H1 (cell line): ENCODE results near the gene SLC8B1. TPM values are rescaled to one million over a fixed set of nuclear protein-coding genes. Genes with fewer than 3 reads are reported as not detected.

Source experiments
- CTCF ChIA-PET: fragments of 300-600 bp; sonication (Branson Sonifier 250); formaldehyde crosslinking; loops from one replicate; lab custom pipeline; 2021; ENCODE audit not compliant: partially characterized antibody; lab: Charles Lee
- POLR2A ChIA-PET: fragments of 300-600 bp; sonication (Branson Sonifier 250); formaldehyde crosslinking; loops from one replicate; lab custom pipeline; 2021; ENCODE audit warnings: inconsistent platforms; ENCODE audit not compliant: partially characterized antibody; lab: Charles Lee
- DNase-seq, 2 experiments: peaks; one replicate each; pipeline versions ENCODE4 v3.0.0 to v3.0.0-alpha.2; 2010 to 2022; ENCODE audit warnings: low spot score in 2 of 2, low read depth in 1 of 2, mixed read lengths in 1 of 2
- FAIRE-seq: peaks from 2 replicates; lab custom pipeline; 2011; peaks lifted over from hg19 to GRCh38; lab: Jason Lieb, UNC
- H2AFZ ChIP-seq: 2 replicates; pipeline ENCODE4 v1.8.1; 2012; ENCODE audit warnings: low read length, inconsistent platforms
- H2AK5ac ChIP-seq: 2 replicates; pipeline ENCODE4 v1.6.1; 2013; ENCODE audit warnings: low read depth, low read length
- H2BK120ac ChIP-seq: replicated peaks from 2 replicates; pipeline ENCODE3; 2013; ENCODE audit warnings: low read depth, low read length, inconsistent platforms
- H2BK12ac ChIP-seq: 2 replicates; pipeline ENCODE4 v1.6.1; 2013; ENCODE audit warnings: low read depth, low read length
- H2BK15ac ChIP-seq: 2 replicates; pipeline ENCODE4 v1.6.1; 2013; ENCODE audit warnings: low read length
- H2BK20ac ChIP-seq: 2 replicates; pipeline ENCODE4 v1.6.1; 2013; ENCODE audit warnings: low read length
- H2BK5ac ChIP-seq: 2 replicates; pipeline ENCODE4 v1.6.1; 2013; ENCODE audit warnings: low read depth, low read length
- H3K14ac ChIP-seq: 2 replicates; pipeline ENCODE4 v1.6.1; 2013; ENCODE audit warnings: inconsistent platforms; ENCODE audit not compliant: insufficient read length
- H3K18ac ChIP-seq: 2 replicates; pipeline ENCODE4 v1.6.1; 2013; ENCODE audit warnings: low read length; ENCODE audit errors: extremely low read depth
- H3K23ac ChIP-seq: 2 replicates; pipeline ENCODE4 v1.6.1; 2013; ENCODE audit warnings: inconsistent platforms; ENCODE audit not compliant: insufficient read length
- H3K23me2 ChIP-seq: 2 replicates; pipeline ENCODE4 v1.6.1; 2013; ENCODE audit warnings: low read depth, low read length
- H3K27ac ChIP-seq: 2 replicates; pipeline ENCODE4 v1.6.1; 2011; ENCODE audit warnings: low read depth, low read length, inconsistent platforms
- H3K27me3 ChIP-seq, 4 experiments: replicated peaks in 1 of 4; 1 replicate in 1 of 4; 2 replicates in 3 of 4; pipeline versions ENCODE4 v1.6.1 to v1.8.1; 2011 to 2013; ENCODE audit warnings: low read length in 3 of 4, mild to moderate bottlenecking in 3 of 4, inconsistent platforms in 2 of 4, mixed read lengths in 2 of 4, moderate library complexity in 1 of 4; ENCODE audit not compliant: control insufficient read depth in 3 of 4, insufficient read depth in 3 of 4; ENCODE audit errors: extremely low read depth in 1 of 4
- H3K36me3 ChIP-seq, 4 experiments: 2 replicates each; pipeline versions ENCODE4 v1.6.1 to v1.8.1; 2011 to 2013; ENCODE audit warnings: mild to moderate bottlenecking in 4 of 4, low read length in 3 of 4, moderate library complexity in 2 of 4, control low read depth in 1 of 4, inconsistent platforms in 1 of 4; ENCODE audit not compliant: insufficient read depth in 4 of 4, control insufficient read depth in 2 of 4
- H3K4ac ChIP-seq: replicated peaks from 2 replicates; pipeline ENCODE3; 2013; ENCODE audit warnings: low read length, low read depth, mixed read lengths, inconsistent platforms; ENCODE audit not compliant: insufficient read length
- H3K4me1 ChIP-seq, 4 experiments: replicated peaks in 1 of 4; 1 replicate in 1 of 4; 2 replicates in 3 of 4; pipeline versions ENCODE4 v1.6.1 to v1.8.1; 2011 to 2013; ENCODE audit warnings: low read length in 3 of 4, inconsistent platforms in 2 of 4, mixed read lengths in 1 of 4; ENCODE audit not compliant: insufficient read depth in 4 of 4, control insufficient read depth in 3 of 4
- H3K4me2 ChIP-seq, 2 experiments: 2 replicates each; pipeline versions ENCODE4 v1.6.1 to v1.8.1; 2011 to 2013; ENCODE audit warnings: low read depth in 2 of 2, low read length in 2 of 2, control low read depth in 1 of 2, inconsistent platforms in 1 of 2, mild to moderate bottlenecking in 1 of 2; ENCODE audit not compliant: insufficient read depth in 1 of 2
- H3K4me3 ChIP-seq, 4 experiments: fragments of 200-600, 300-600 bp in 1 of 4; sonication (generic), shearing (Covaris generic), sonication (Bioruptor Twin) in 1 of 4; 2 replicates each; pipeline versions ENCODE4 v1.5.1 to v1.8.1; 2011 to 2016; ENCODE audit warnings: low read length in 4 of 4, low read depth in 3 of 4, control low read depth in 2 of 4, inconsistent platforms in 2 of 4, mild to moderate bottlenecking in 2 of 4, mixed read lengths in 1 of 4, moderate library complexity in 1 of 4; ENCODE audit not compliant: insufficient read depth in 2 of 4; ENCODE audit errors: extremely low read depth in 1 of 4
- H3K56ac ChIP-seq: replicated peaks from 2 replicates; pipeline ENCODE3; 2013; ENCODE audit warnings: low read depth, mild to moderate bottlenecking, mixed read lengths, low read length, inconsistent platforms; ENCODE audit not compliant: insufficient read length
- H3K79me1 ChIP-seq: 2 replicates; pipeline ENCODE4 v1.6.1; 2013; ENCODE audit warnings: low read depth, low read length, control low read depth
- H3K79me2 ChIP-seq, 2 experiments: 2 replicates each; pipeline versions ENCODE4 v1.6.1 to v1.8.1; 2012 to 2013; ENCODE audit warnings: low read length in 2 of 2, mild to moderate bottlenecking in 2 of 2, inconsistent platforms in 1 of 2; ENCODE audit not compliant: insufficient read depth in 2 of 2, control insufficient read depth in 1 of 2
- H3K9ac ChIP-seq, 4 experiments: replicated peaks in 1 of 4; 1 replicate in 1 of 4; 2 replicates in 3 of 4; pipeline versions ENCODE4 v1.6.1 to v1.8.1; 2011 to 2013; ENCODE audit warnings: low read depth in 3 of 4, low read length in 3 of 4, control low read depth in 2 of 4, mild to moderate bottlenecking in 2 of 4, moderate library complexity in 2 of 4, inconsistent platforms in 1 of 4; ENCODE audit errors: extremely low read depth in 1 of 4
- H3K9me3 ChIP-seq, 2 experiments: 2 replicates each; pipeline versions ENCODE4 v1.6.1 to v1.8.1; 2012 to 2013; ENCODE audit warnings: mild to moderate bottlenecking in 2 of 2, moderate library complexity in 2 of 2, control low read depth in 1 of 2, inconsistent platforms in 1 of 2, low read depth in 1 of 2, low read length in 1 of 2, mixed read lengths in 1 of 2; ENCODE audit not compliant: insufficient read depth in 2 of 2
- H4K20me1 ChIP-seq, 2 experiments: replicated peaks in 1 of 2; 2 replicates each; pipeline versions ENCODE3 to v1.8.1; 2011 to 2013; ENCODE audit warnings: inconsistent platforms in 2 of 2, low read length in 2 of 2, mild to moderate bottlenecking in 1 of 2; ENCODE audit not compliant: insufficient read depth in 2 of 2, control insufficient read depth in 1 of 2
- H4K5ac ChIP-seq: 2 replicates; pipeline ENCODE4 v1.6.1; 2013; ENCODE audit warnings: low read length, low read depth, mixed read lengths, inconsistent platforms; ENCODE audit not compliant: insufficient read length
- H4K8ac ChIP-seq: 2 replicates; pipeline ENCODE4 v1.8.0; 2013; ENCODE audit warnings: mild to moderate bottlenecking, moderate library complexity, low read length, inconsistent platforms; ENCODE audit not compliant: insufficient read depth; ENCODE audit errors: extremely low read depth
- H4K91ac ChIP-seq: replicated peaks from 2 replicates; pipeline ENCODE3; 2013; ENCODE audit warnings: low read length, mixed read lengths, inconsistent platforms; ENCODE audit not compliant: insufficient read length
- CBX8 ChIP-seq: fragments of 300-800, 300-1000 bp; sonication (generic); IDR thresholded peaks from 2 replicates; pipeline ENCODE4 v1.7.1; 2016; ENCODE audit warnings: low read depth, low read length, borderline replicate concordance
- JUND ChIP-seq: IDR thresholded peaks from 2 replicates; pipeline ENCODE4 v1.6.1; 2011; ENCODE audit warnings: mild to moderate bottlenecking, improper control_type of control experiment, low read length
- TBP ChIP-seq: IDR thresholded peaks from 2 replicates; pipeline ENCODE4 v1.6.1; 2011; ENCODE audit warnings: low read depth, low read length, improper control_type of control experiment
- WGBS, 2 experiments: shearing (Covaris generic) in 1 of 2; methylation state at CpG; one replicate each; pipeline versions ENCODE4 v1.1.6 to v1.1.7; 2013 to 2015; ENCODE audit warnings: low lambda C conversion rate in 2 of 2, mixed read lengths in 2 of 2, inconsistent platforms in 1 of 2, low coverage in 1 of 2, missing lambda C conversion rate in 1 of 2; ENCODE audit not compliant: insufficient replicate concordance in 2 of 2, insufficient coverage in 1 of 2, insufficient read length in 1 of 2; ENCODE audit errors: extremely low coverage in 1 of 2, missing lambda C conversion rate in 1 of 2; 5-methylcytosine and 5-hydroxymethylcytosine counted together
- polyA plus RNA-seq, 7 experiments: library from polyadenylated mRNA; depleted of rRNA in 3 of 7; stranded (reverse) in 5 of 7; unstranded in 2 of 7; fragments of >200 nt in 5 of 7; fragments of 200-250 nt in 2 of 7; gene quantifications; 1 replicate in 5 of 7; 2 replicates in 1 of 7; 4 replicates in 1 of 7; pipeline versions ENCODE4 v1.2.1 to v1.2.3, GENCODE V29; 2011 to 2013; ENCODE audit warnings: missing spikeins in 2 of 7, mixed read lengths in 2 of 7
- total RNA-seq: library from RNA; stranded (reverse); fragmentation: NEBNext Ultra II Directional; extraction: Animal tissue kit (Norgen Biotek cat#: 25700); gene quantifications from 2 replicates; pipeline ENCODE4 v1.2.1, GENCODE V29; 2021

Gene SLC8B1
- total and polyA plus RNA-seq, 2 of the 8 experiments (the other 6 are each of a cell fraction or from before 2014, with no cell fraction given), result 11.2 to 19.1 TPM

GRCh38 chr12:113348849-113349536, 14.1 kb upstream of the SLC8B1 start:
- Histone ChIP-seq H3K4me3 (peak overlapping the region in 2 of 4 experiments; percentile 31 to 41; a peak in 3 of 8 replicates), H3K14ac (no peak overlapping the region), H4K20me1 (no peaks in the 10 kb centered on the region), H3K4me1 (peaks cover 0 to 8% (median 5%) of the 10 kb centered on the region in 4 experiments; a peak in 5 of 7 replicates), H2BK5ac (peak overlapping the region; percentile 28; the same call in 1 of the 2 replicates), H3K27ac (no peak overlapping the region), H4K8ac (no peak overlapping the region), H3K4ac (no peak overlapping the region), H3K18ac (peak overlapping the region; percentile 62; the same call in 1 of the 2 replicates), H2BK120ac (no peak overlapping the region), H2AK5ac (no peak overlapping the region), H3K27me3 (no peaks in the 10 kb centered on the region), H4K91ac (no peak overlapping the region), H3K9me3 (no peaks in the 10 kb centered on the region), H3K23ac (no peak overlapping the region), H3K56ac (no peak overlapping the region), H3K23me2 (no peaks in the 10 kb centered on the region), H3K79me2 (no peaks in the 10 kb centered on the region), H2BK15ac (peak overlapping the region; percentile 66), H2AFZ (peak overlapping the region; percentile 77), H3K79me1 (no peaks in the 10 kb centered on the region), H2BK20ac (0 out of 2 replicates have a peak overlapping the region, but pooled peaks have one; percentile 75), H3K9ac (0 out of 7 replicates have a peak overlapping the region, but pooled peaks of 1 of the 4 experiments have one; percentile 31), H4K5ac (no peak overlapping the region), H2BK12ac (peak overlapping the region; percentile 18; the same call in 1 of the 2 replicates), H3K4me2 (peak overlapping the region; percentile 55 to 94), H3K36me3 (no peaks in the 10 kb centered on the region)
- peak in 1 of 2 experiments; percentile 53 for DNase-seq
- no peak for TF ChIP-seq JUND
- no peak for TF ChIP-seq CBX8
- TF ChIP-seq TBP, result 0 out of 2 replicates have a peak, but pooled peaks have one; percentile 30
- WGBS, 2 experiments, result 43% methylated on average over 19 of the region's 19 CpGs; no CpG with 5 or more reads in 1 of the 2 experiments
- FAIRE-seq, result peak; percentile 7
- ChIA-PET POLR2A (interaction anchor here (0.6 to 2.5 kb wide), 5 partner anchors 9 to 42 kb away, joined by 3 to 8 read pairs (median 4); partner anchors contain the start of gene SLC8B1), CTCF (interaction anchor here (0.7 to 1.5 kb wide), 5 partner anchors 14 to 251 kb away, joined by 3 to 4 read pairs (median 3); no protein-coding TSS in a partner anchor)
